Measurements from ENCODE around the gene TP53RK. TPM values are rescaled to one million over a fixed set of nuclear protein-coding genes. Genes with fewer than 3 reads are reported as not detected.

TP53RK gene
- polyA plus RNA-seq, 1 donor from 2014 or later = 22.7 TPM

GRCh38 chr20:46637020-46637419, 52.2 kb downstream of the TP53RK start:
- Histone ChIP-seq H3K27ac (ENCODE audit: low read length) (no peak overlapping the region), H3K79me2 (replicated peaks; ENCODE audit: insufficient read depth, low read length) (no peaks in the 10 kb centered on the region), H3K4me3 (ENCODE audit: low read length) (no peak overlapping the region)

GRCh38 chr20:46636514-46636913, 52.7 kb downstream of the TP53RK start:
- Histone ChIP-seq H2AFZ (ENCODE audit: low read depth, low read length) (no peak overlapping the region), H3F3A (ENCODE audit: insufficient read depth, low read length, poor library complexity, severe bottlenecking) (no peaks in the 10 kb centered on the region), H3K36me3 (ENCODE audit: insufficient read depth, low read length) (no peaks in the 10 kb centered on the region), H3K4me3 (ENCODE audit: low read length) (no peak overlapping the region), H3K27ac (ENCODE audit: low read length) (no peak overlapping the region), H3K9me3 (ENCODE audit: low read length) (no peaks in the 10 kb centered on the region), H3K79me2 (replicated peaks; ENCODE audit: insufficient read depth, low read length) (no peaks in the 10 kb centered on the region), H4K20me1 (ENCODE audit: insufficient read depth) (no peaks in the 10 kb centered on the region), H3K4me2 (ENCODE audit: low read length) (no peak overlapping the region), H3K27me3 (ENCODE audit: insufficient read depth, low read depth, low read length) (no peaks in the 10 kb centered on the region), H3K9ac (ENCODE audit: low read length) (no peak overlapping the region), H3K9me2 (ENCODE audit: insufficient read depth, low read length) (no peaks in the 10 kb centered on the region)
- TF ChIP-seq SMC3 (conservative IDR thresholded peaks at IDR 0.05; ENCODE audit: poor library complexity) (no peak), CTCF (IDR thresholded peaks at IDR 0.05; ENCODE audit: poor library complexity, severe bottlenecking) (no peak), POLR2AphosphoS5 (IDR thresholded peaks at IDR 0.05) (no peak), RAD21 (conservative IDR thresholded peaks at IDR 0.05) (no peak)

More at GRCh38 chr20:46637020-46637419, 52.2 kb downstream of the TP53RK start:
- no peaks in the 10 kb centered on the region for H4K20me1 ChIP-seq (ENCODE audit: insufficient read depth)
- no peaks in the 10 kb centered on the region for H3F3A ChIP-seq (ENCODE audit: insufficient read depth, low read length, poor library complexity, severe bottlenecking)
- no peaks in the 10 kb centered on the region for H3K9me3 ChIP-seq (ENCODE audit: low read length)
- H3K36me3 ChIP-seq (ENCODE audit: insufficient read depth, low read length) = no peaks in the 10 kb centered on the region
- no peaks in the 10 kb centered on the region for H3K9me2 ChIP-seq (ENCODE audit: insufficient read depth, low read length)
- H2AFZ ChIP-seq (ENCODE audit: low read depth, low read length) = no peak overlapping the region
- no peaks in the 10 kb centered on the region for H3K27me3 ChIP-seq (ENCODE audit: insufficient read depth, low read depth, low read length)
- no peak overlapping the region for H3K9ac ChIP-seq (ENCODE audit: low read length)
- H3K4me2 ChIP-seq (ENCODE audit: low read length) = no peak overlapping the region
- TF ChIP-seq POLR2AphosphoS5 (IDR thresholded peaks at IDR 0.05) (no peak), EZH2 (IDR thresholded peaks at IDR 0.05; ENCODE audit: borderline replicate concordance, insufficient read depth, low read length, poor library complexity, severe bottlenecking) (no peak), EP300 (conservative IDR thresholded peaks at IDR 0.05; ENCODE audit: poor library complexity, severe bottlenecking) (no peak), REST (IDR thresholded peaks at IDR 0.05; ENCODE audit: borderline replicate concordance) (no peak), TAF1 (IDR thresholded peaks at IDR 0.05; ENCODE audit: low read depth) (no peak), RAD21 (conservative IDR thresholded peaks at IDR 0.05) (no peak), MXI1 (conservative IDR thresholded peaks at IDR 0.05; ENCODE audit: poor library complexity, severe bottlenecking) (no peak), CTCF (IDR thresholded peaks at IDR 0.05; ENCODE audit: poor library complexity, severe bottlenecking) (no peak), SMC3 (conservative IDR thresholded peaks at IDR 0.05; ENCODE audit: poor library complexity) (no peak)
